Measurements from ENCODE around the gene POLG. TPM values are rescaled to one million over a fixed set of nuclear protein-coding genes. Genes with fewer than 3 reads are reported as not detected.
A peak's percentile ranks its signal among the peaks of the same experiment; 100 is the strongest.

The POLG gene
- polyA plus RNA-seq, 1 of the 3 experiments (the other 2 are of a cell fraction): 24.9 TPM

GRCh38 chr15:89361451-89362202 is 27.0 kb upstream of the POLG start:
- peaks cover 0 to 59% of the 10 kb centered on the region in 2 experiments; a peak in 2 of 4 replicates for H3K4me1 ChIP-seq (ENCODE audit: control insufficient read depth in 1 of 2, insufficient read depth in 2 of 2, low read depth in 1 of 2, low read length in 1 of 2)
- no peaks in the 10 kb centered on the region for H3K9me2 ChIP-seq
- 5% methylated on average over 36 of the region's 41 CpGs for WGBS (ENCODE audit: low lambda C conversion rate)
- peak overlapping the region; percentile 89 for H3K4me2 ChIP-seq
- peak overlapping the region; percentile 58 to 62 for H3K4me3 ChIP-seq (ENCODE audit: low read depth in 2 of 2, low read length in 1 of 2)
- DNase-seq: peak; percentile 72
- TF ChIP-seq USF1 (IDR thresholded peaks at IDR 0.05; ENCODE audit: borderline replicate concordance, low read depth) (no peak), RCOR1 (IDR thresholded peaks at IDR 0.05; ENCODE audit: low read length) (0 out of 2 replicates have a peak, but pooled peaks have one; percentile 9), GABPA (IDR thresholded peaks at IDR 0.05; ENCODE audit: low read depth) (no peak), FOXM1 (IDR thresholded peaks at IDR 0.05; ENCODE audit: low read depth) (no peak), EP300 (IDR thresholded peaks at IDR 0.05; ENCODE audit: borderline replicate concordance in 1 of 2, low read depth in 1 of 2, low read length in 1 of 2) (no peak), REST (IDR thresholded peaks at IDR 0.05; ENCODE audit: low read depth, low read length) (peak; percentile 99), MAX (IDR thresholded peaks at IDR 0.05; ENCODE audit: low read depth) (0 out of 2 replicates have a peak, but pooled peaks have one; percentile 40), SIN3A (IDR thresholded peaks at IDR 0.05; ENCODE audit: borderline replicate concordance, low read depth, low read length) (peak; percentile 68; the same call in 1 of the 2 replicates), TCF12 (IDR thresholded peaks at IDR 0.05) (no peak), CHD2 (IDR thresholded peaks at IDR 0.05; ENCODE audit: low read length, partially characterized antibody) (no peak), RFX5 (IDR thresholded peaks at IDR 0.05; ENCODE audit: low read length) (no peak), MXI1 (IDR thresholded peaks at IDR 0.05; ENCODE audit: low read depth, low read length) (no peak; the same call in 1 of the 2 replicates), ELF1 (IDR thresholded peaks at IDR 0.05) (no peak), TAF1 (IDR thresholded peaks at IDR 0.05; ENCODE audit: borderline replicate concordance, low read depth, low read length) (no peak), NRF1 (IDR thresholded peaks at IDR 0.05; ENCODE audit: low read depth, low read length) (no peak), SMC3 (IDR thresholded peaks at IDR 0.05; ENCODE audit: low read depth, low read length) (no peak), EZH2phosphoT487 (IDR thresholded peaks at IDR 0.05; ENCODE audit: borderline replicate concordance, low read depth) (no peak), TEAD4 (IDR thresholded peaks at IDR 0.05; ENCODE audit: borderline replicate concordance, insufficient read depth) (no peak), POLR2AphosphoS5 (IDR thresholded peaks at IDR 0.05; ENCODE audit: low read depth, low read length) (no peak), IRF3 (IDR thresholded peaks at IDR 0.05; ENCODE audit: low read depth, low read length) (no peak)
- peaks cover 38% of the 10 kb centered on the region for H3K27me3 ChIP-seq (ENCODE audit: insufficient read depth)
- ChIA-PET POLR2A (interaction anchor here (1.0 to 3.2 kb wide), 7 partner anchors 11 to 214 kb away, joined by 4 to 19 read pairs (median 8); partner anchors contain the start of gene TICRR), CTCF (interaction anchor here (0.7 to 23.0 kb wide), 9 partner anchors 16 to 738 kb away, joined by 3 to 766 read pairs (median 95); partner anchors contain the start of gene POLG)
- peaks cover 15% of the 10 kb centered on the region; the same call in 1 of the 2 replicates for H4K20me1 ChIP-seq (ENCODE audit: insufficient read depth)
- no peaks in the 10 kb centered on the region for H3K9me3 ChIP-seq
- H3F3A ChIP-seq (replicated peaks; ENCODE audit: insufficient read depth): peaks cover 6% of the 10 kb centered on the region
- H3K79me2 ChIP-seq (ENCODE audit: insufficient read depth): no peaks in the 10 kb centered on the region
- no peaks in the 10 kb centered on the region for H3K36me3 ChIP-seq (replicated peaks in 1 of 2; ENCODE audit: control insufficient read depth in 1 of 2, insufficient read depth in 2 of 2, low read length in 1 of 2)
- peak overlapping the region in 1 of 2 experiments; percentile 89; a peak in 2 of 4 replicates for H3K27ac ChIP-seq (ENCODE audit: low read depth in 2 of 2, low read length in 1 of 2)
- H2AFZ ChIP-seq (ENCODE audit: low read depth): no peak overlapping the region
- no peak overlapping the region for H3K9ac ChIP-seq

Data from SK-N-SH (cell line).